Right ventricle myocardium superior (tissue), 1 donor: ENCODE results near the gene IFNL4. TPM values are rescaled to one million over a fixed set of nuclear protein-coding genes. Genes with fewer than 3 reads are reported as not detected.
"Not testable (repeated sequence)": the region's sequence is repeated elsewhere in the genome, so short reads cannot be mapped to it uniquely, and the experiment has no call there.

ENCODE experiments used
- ATAC-seq: fragments of 200-7000 bp; cut with Tn5 transposase; one replicate; pipeline ENCODE4 v1.9.1; 2020; ENCODE audit warnings: mild to moderate bottlenecking; ENCODE audit not compliant: poor library complexity
- DNase-seq: peaks from one replicate; pipeline ENCODE4 v3.0.0-alpha.2; 2020
- intact Hi-C: fragments of 100-400 bp; cut with DNase I; formaldehyde crosslinking; loops from one replicate; pipeline ENCODE4 v1.11.2; 2022
- total RNA-seq: library from RNA; stranded (reverse); fragmentation: NEBNext Ultra II Directional; extraction: Animal tissue kit (Norgen Biotek cat#: 25700); gene quantifications from one replicate; pipeline ENCODE4 v1.2.1, GENCODE V29; 2021
- donor health status: DM: no; HTN: yes; CAD: no; lungs with severe emphysema.

The IFNL4 gene
- total RNA-seq, 1 donor from 2014 or later: not detected

DNA sequence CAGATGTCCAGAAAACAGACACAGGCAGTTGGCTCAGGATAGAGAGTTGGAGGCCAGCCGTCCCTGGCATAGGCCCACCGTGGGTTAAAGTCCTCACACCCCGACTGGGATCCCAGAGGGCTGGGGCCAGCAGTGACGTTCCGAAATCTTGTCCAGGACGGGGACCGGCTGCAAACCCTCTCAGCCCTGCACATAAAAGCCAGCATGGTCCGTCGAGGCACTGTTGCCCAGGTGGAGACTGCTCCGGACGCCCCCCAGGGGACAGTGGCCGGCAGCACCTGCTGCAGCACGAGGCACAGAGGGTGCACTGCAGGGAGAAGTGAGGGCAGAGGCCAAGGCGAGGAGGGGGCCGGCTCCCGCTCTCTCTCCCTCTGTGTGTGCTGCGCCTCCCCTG is 15.3 kb upstream of the IFNL4 start:
- no peak for DNase-seq
- intact Hi-C loops: no loop called here
- ATAC-seq: no peak

- intact Hi-C loops: no loop called here
- no peak for ATAC-seq
- DNase-seq: no peak
Observed at GRCh38 chr19:39262496-39262895, 13.8 kb upstream of the IFNL4 start.

DNA sequence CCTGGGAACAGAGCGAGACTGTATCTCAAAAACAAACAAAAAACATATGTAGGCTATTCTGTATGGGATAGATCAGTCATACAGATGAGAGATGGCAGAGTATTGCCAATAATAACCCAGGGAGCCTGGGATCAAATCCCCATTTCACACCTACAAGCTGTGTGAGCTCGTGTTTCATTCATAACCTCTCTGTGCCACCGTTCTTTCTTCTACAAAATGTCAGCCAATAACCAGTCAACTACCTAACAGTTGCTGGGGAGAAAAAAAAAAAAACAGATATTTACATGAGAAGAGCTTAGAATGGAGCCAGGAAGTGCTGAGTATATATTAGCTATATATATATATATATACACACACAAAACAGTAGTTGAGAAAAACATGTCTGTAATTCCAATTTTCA is 13.0 kb upstream of the IFNL4 start:
- intact Hi-C loops: no loop called here
- ATAC-seq (no peak), DNase-seq (no peak)

DNA sequence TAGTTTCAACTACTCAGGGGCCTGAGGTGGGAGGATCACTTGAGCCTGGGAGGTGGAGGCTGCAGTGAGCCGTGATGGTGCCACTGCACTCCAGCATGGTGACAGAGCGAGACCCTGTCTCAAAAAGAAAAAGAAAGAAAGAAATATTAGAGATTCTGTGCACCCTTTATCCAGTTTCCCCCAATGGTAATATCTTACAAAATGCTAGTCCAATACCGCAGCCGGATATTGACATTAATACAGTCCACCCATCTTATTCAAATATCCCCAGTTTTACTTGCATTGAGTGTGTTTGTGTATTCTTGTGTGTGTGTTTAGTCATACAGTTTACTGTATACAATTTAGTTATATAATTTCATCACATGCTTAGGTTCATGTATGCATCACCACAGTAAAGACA is 8.6 kb upstream of the IFNL4 start:
- DNase-seq (no peak), ATAC-seq (no peak)
- intact Hi-C loops: no loop called here

DNA sequence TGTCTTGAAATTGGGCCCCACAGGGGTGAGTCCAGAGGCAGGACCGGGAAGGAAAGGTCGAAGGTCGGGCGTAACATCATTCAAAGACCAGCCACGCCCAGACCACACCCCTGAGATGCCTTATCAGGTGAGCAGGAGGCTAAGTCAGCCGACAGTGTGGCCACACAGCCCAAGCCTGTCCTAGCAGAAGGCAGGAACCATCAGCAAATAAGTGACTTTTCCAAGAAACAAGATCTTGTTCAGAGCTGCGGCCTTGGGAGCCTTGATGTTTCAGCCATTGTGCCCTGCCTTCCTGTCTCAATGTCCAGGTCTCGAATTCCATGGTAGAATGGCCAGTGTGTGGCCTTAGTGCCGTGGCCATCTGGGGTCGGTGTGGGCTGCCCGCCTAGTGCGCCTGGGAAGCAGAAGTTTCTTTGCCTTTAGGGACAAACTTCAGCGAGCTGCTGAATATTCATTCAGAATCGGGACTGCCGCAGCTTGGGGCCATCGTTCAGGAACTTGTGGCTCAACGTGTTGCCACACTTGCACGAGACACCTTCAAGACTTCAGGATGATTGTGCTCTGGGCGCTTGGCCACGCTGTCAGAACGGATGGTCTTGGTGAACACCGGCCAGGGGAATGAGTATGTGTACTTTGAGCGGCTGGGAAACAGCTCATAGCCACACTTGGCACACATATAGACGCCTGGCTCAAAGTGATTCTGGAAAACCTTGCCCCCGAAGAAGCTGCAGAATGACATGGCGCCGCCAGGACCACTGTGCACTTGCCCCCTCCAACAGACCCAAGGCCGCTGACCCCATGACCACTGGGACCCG is 6.1 kb upstream of the IFNL4 start:
- intact Hi-C loops: no loop called here
- no peak for DNase-seq
- no peak for ATAC-seq

GRCh38 chr19:39253374-39254149 is 4.9 kb upstream of the IFNL4 start:
- intact Hi-C loops: no loop called here
- DNase-seq (no peak), ATAC-seq (no peak)

DNA sequence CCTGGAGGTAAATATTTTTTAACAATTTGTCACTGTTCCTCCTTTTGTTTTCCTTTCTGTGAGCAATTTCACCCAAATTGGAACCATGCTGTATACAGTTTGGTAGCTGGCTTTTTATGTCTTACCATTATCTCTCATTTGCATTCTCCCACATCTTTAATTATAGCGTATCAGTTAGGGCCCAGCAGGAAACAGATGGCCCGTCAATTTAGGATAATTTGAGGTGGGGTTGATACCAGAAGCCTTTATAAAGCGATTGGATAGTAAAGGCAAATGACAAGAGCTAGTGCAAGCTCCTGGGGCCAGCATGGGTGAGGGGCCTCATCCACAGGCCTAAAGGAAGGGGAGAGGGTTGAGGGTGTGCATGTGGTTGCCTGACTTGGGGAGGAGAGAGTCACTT is 3.8 kb upstream of the IFNL4 start:
- intact Hi-C loops: no loop called here
- ATAC-seq (no peak), DNase-seq (no peak)

- intact Hi-C loops: no loop called here
- DNase-seq: no peak
- ATAC-seq: no peak
Observed at GRCh38 chr19:39251846-39252245, 3.2 kb upstream of the IFNL4 start.

GRCh38 chr19:39251081-39251480 is 2.4 kb upstream of the IFNL4 start:
- intact Hi-C loops: no loop called here
- DNase-seq (no peak), ATAC-seq (no peak)

DNA sequence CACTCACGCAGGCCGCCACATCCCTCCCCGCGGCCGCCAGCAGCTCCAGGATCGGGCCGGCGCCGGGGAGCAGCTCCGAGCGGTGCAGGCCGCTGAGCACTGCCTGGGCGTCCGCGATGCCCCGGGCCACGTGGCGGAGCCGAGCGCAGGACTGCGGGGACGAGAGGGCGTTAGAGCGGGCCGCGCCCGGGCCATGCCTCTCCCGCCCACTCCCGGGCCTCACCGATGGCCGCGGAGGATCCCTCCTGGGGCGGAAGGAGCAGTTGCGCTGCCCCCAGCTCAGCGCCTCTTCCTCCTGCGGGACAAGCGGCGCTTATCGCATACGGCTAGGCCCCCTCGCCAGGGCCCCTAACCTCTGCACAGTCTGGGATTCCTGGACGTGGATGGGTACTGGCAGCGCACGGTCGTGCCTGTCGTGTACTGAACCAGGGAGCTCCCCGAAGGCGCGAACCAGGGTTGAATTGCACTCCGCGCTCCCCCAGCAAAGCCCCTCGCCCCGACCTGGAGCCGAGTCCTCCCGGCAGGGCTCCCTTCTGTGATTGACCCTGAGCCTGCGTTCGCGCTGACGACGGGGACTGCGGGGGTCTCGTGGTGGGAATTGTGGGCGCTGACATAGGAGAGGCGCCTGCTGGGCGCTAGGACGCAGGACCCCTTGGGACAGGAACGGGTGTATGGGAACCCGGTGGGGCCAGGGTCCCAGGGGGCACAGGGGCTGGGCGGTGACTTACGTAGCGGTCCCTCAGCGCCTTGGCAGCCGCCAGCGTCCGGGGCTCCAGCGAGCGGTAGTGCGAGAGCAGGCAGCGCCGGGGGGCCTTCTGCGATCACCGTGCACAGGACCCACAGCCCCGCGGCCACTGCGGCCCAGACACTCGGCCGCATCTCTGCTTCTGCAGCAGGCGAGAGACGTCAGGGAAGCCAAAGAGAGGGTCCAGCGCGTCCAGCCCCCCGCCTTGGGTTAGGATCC is 673 bp downstream of the IFNL4 start:
- no peak for DNase-seq
- intact Hi-C loops: no loop called here
- ATAC-seq: peak; percentile 36

GRCh38 chr19:39246951-39247669 is 1.5 kb downstream of the IFNL4 start:
- ATAC-seq (peak; percentile 46), DNase-seq (peak; percentile 45)
- intact Hi-C loops: no loop called here

DNA sequence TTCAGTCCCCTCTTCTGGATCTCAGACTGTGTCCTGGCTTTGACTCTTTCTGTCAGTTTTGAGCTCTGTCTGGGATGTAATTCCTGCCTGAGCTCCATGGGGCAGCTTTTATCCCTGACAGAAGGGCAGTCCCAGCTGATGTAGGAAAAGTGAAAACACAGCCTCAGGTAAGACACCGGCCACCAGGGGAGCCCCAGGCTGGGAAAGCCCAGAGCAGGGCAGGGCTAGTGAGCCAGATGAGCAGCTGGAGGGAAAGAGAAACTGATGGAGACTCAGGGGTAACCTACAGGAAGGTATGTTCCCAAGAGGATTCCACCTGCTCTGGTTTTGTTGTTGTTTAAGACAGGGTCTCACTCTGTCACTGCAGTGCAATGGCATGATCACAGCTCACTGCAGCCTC is 3.5 kb downstream of the IFNL4 start:
- DNase-seq, intact Hi-C loops, ATAC-seq: not testable (repeated sequence)

- DNase-seq, ATAC-seq, intact Hi-C loops: not testable (repeated sequence)
Observed at GRCh38 chr19:39244410-39245100, 4.1 kb downstream of the IFNL4 start, which contains the start of gene IFNL3. TSS of gene IFNL3 (minus strand) at chr19:39245006. CDS start at chr19:39244967, 39 bp downstream.

- DNase-seq, intact Hi-C loops, ATAC-seq: not testable (repeated sequence)
Observed at GRCh38 chr19:39243741-39244140, 4.9 kb downstream of the IFNL4 start.

DNA sequence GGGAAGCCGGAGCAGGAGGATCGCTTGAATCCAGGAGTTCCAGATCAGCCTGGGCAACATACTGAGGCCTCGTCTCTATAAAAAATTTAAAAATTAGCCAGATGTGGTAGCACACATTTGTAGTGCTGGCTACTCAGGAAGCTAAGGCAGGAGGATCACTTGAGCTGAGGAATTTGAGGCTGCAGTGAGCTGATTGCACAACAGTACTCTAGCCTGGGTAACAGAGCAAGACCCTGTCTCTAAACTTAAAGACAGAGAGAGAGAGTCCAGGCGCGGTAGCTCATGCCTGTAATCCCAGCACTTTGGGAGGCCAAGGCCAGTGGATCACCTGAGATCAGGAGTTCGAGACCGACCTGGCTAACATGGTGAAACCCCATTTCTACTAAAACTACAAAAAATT is 8.2 kb downstream of the IFNL4 start:
- intact Hi-C loops: no loop called here
- no peak for DNase-seq
- ATAC-seq: no peak

DNA sequence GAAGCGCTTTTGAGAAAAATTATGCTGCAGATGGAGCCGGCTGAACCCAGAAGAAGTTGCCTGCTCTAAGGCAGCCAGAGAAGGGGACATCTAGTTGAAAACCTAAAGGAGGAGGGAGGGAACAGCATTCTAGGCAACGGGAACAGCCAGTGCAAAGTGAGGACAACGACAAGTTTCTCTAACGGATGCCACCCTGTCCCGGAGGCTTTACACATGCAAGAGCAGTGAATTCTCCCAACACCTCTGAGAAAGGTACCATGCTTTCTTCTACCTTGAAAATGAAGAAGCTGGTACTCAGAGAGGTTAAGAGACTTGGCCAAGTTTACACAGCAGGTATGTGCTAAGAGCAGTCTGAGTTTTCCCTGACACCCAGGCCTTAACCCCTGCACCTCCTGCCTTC is 9.7 kb downstream of the IFNL4 start:
- intact Hi-C loops: no loop called here
- DNase-seq (no peak), ATAC-seq (no peak)

DNA sequence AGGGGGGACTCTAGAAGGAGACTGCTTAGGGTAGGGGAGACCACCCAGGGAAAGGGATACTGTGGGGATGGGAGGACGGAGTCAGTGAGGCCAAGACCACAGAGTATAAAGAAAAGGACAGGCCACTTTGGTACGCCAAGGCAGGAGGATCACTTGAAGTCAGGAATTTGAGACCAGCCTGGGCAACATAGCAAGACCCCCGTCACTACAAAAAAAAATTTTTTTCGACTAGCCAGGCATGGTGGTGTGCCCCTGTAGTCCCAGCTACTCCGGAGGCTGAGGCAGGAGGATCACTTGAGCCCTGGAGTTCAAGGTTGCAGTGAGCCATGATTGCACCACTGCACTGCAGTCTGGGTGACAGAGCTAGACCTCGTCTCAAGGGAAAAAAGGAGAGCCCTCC is 10.4 kb downstream of the IFNL4 start:
- intact Hi-C loops: no loop called here
- ATAC-seq (no peak), DNase-seq (no peak)
